IgD-negative memory B cell (primary cell): Measurements from ENCODE around the gene TCERG1L. TPM values are rescaled to one million over a fixed set of nuclear protein-coding genes. Genes with fewer than 3 reads are reported as not detected.

Source experiments
- H3K27ac Mint-ChIP-seq, 3 donors: one replicate each; pipeline ENCODE4 v1.8.0; 2020 to 2022; ENCODE audit warnings: mild to moderate bottlenecking in 3 of 3, mixed read lengths in 3 of 3, moderate library complexity in 1 of 3
- H3K27me3 Mint-ChIP-seq: one replicate; pipeline ENCODE4 v1.8.0; 2021; ENCODE audit warnings: mixed read lengths
- H3K36me3 Mint-ChIP-seq: one replicate; pipeline ENCODE4 v1.8.0; 2020; ENCODE audit warnings: mild to moderate bottlenecking, mixed read lengths
- H3K4me1 Mint-ChIP-seq, 3 donors: one replicate each; pipeline ENCODE4 v1.8.0; 2020 to 2022; ENCODE audit warnings: mixed read lengths in 3 of 3, mild to moderate bottlenecking in 1 of 3
- H3K4me3 Mint-ChIP-seq, 4 donors: one replicate each; pipeline ENCODE4 v1.8.0; 2020 to 2022; ENCODE audit warnings: mild to moderate bottlenecking in 4 of 4, mixed read lengths in 4 of 4, moderate library complexity in 3 of 4
- H3K9me3 Mint-ChIP-seq, 3 donors: one replicate each; pipeline ENCODE4 v1.8.0; 2020 to 2021; ENCODE audit warnings: mixed read lengths in 3 of 3, mild to moderate bottlenecking in 1 of 3
- polyA plus RNA-seq: library from polyadenylated mRNA; unstranded; fragments of 300-500 nt; fragmentation: Illumina TruSeq; gene quantifications from one replicate; pipeline ENCODE4 v1.2.3, GENCODE V29; 2021

Gene TCERG1L
- polyA plus RNA-seq, 1 donor from 2014 or later: not detected

GRCh38 chr10:131135716-131136115 is 175.8 kb downstream of the TCERG1L start:
- Mint-ChIP-seq H3K9me3 (peaks cover 0 to 3% (median 2%) of the 10 kb centered on the region in 3 donors), H3K36me3 (peaks cover 3% of the 10 kb centered on the region), H3K27ac (no peak overlapping the region), H3K4me3 (no peak overlapping the region), H3K27me3 (no peaks in the 10 kb centered on the region), H3K4me1 (no peaks in the 10 kb centered on the region)

- Mint-ChIP-seq H3K4me3 (no peak overlapping the region), H3K27me3 (no peaks in the 10 kb centered on the region), H3K36me3 (peaks cover 3% of the 10 kb centered on the region), H3K4me1 (no peaks in the 10 kb centered on the region), H3K9me3 (peaks cover 0 to 3% (median 2%) of the 10 kb centered on the region in 3 donors), H3K27ac (no peak overlapping the region)
Measured at GRCh38 chr10:131134651-131135050, 176.9 kb downstream of the TCERG1L start.

- Mint-ChIP-seq H3K27ac (no peak overlapping the region), H3K36me3 (peaks cover 4% of the 10 kb centered on the region), H3K4me3 (no peak overlapping the region), H3K27me3 (no peaks in the 10 kb centered on the region), H3K4me1 (no peaks in the 10 kb centered on the region), H3K9me3 (peaks cover 0 to 3% (median 2%) of the 10 kb centered on the region in 3 donors)
Measured at GRCh38 chr10:131134001-131134576, 177.4 kb downstream of the TCERG1L start.

GRCh38 chr10:131132681-131133080 is 178.8 kb downstream of the TCERG1L start:
- H3K27ac Mint-ChIP-seq: no peak overlapping the region
- no peaks in the 10 kb centered on the region for H3K4me1 Mint-ChIP-seq
- no peak overlapping the region for H3K4me3 Mint-ChIP-seq
- no peaks in the 10 kb centered on the region for H3K27me3 Mint-ChIP-seq
- H3K9me3 Mint-ChIP-seq: peaks cover 0 to 4% (median 1%) of the 10 kb centered on the region in 3 donors
- H3K36me3 Mint-ChIP-seq: peaks cover 4% of the 10 kb centered on the region

GRCh38 chr10:131131726-131132591 is 179.6 kb downstream of the TCERG1L start:
- peaks cover 0 to 4% (median 1%) of the 10 kb centered on the region in 3 donors for H3K9me3 Mint-ChIP-seq
- H3K27me3 Mint-ChIP-seq: no peaks in the 10 kb centered on the region
- H3K4me1 Mint-ChIP-seq: no peaks in the 10 kb centered on the region
- H3K4me3 Mint-ChIP-seq: no peak overlapping the region
- peaks cover 4% of the 10 kb centered on the region for H3K36me3 Mint-ChIP-seq
- H3K27ac Mint-ChIP-seq: no peak overlapping the region

GRCh38 chr10:131130025-131130424 is 181.5 kb downstream of the TCERG1L start:
- Mint-ChIP-seq H3K9me3 (peaks cover 0 to 6% (median 1%) of the 10 kb centered on the region in 3 donors), H3K27ac (no peak overlapping the region), H3K4me3 (no peak overlapping the region), H3K4me1 (no peaks in the 10 kb centered on the region), H3K36me3 (peaks cover 4% of the 10 kb centered on the region), H3K27me3 (no peaks in the 10 kb centered on the region)

GRCh38 chr10:131129544-131129943 is 182.0 kb downstream of the TCERG1L start:
- Mint-ChIP-seq H3K36me3 (peaks cover 1% of the 10 kb centered on the region), H3K4me3 (no peak overlapping the region), H3K27me3 (no peaks in the 10 kb centered on the region), H3K9me3 (peaks cover 0 to 8% (median 2%) of the 10 kb centered on the region in 3 donors), H3K4me1 (no peaks in the 10 kb centered on the region), H3K27ac (no peak overlapping the region)

- H3K4me1 Mint-ChIP-seq: no peaks in the 10 kb centered on the region
- H3K27ac Mint-ChIP-seq: no peak overlapping the region
- no peak overlapping the region for H3K4me3 Mint-ChIP-seq
- H3K36me3 Mint-ChIP-seq: peaks cover 1% of the 10 kb centered on the region
- H3K9me3 Mint-ChIP-seq: peaks cover 0 to 9% (median 4%) of the 10 kb centered on the region in 3 donors
- H3K27me3 Mint-ChIP-seq: no peaks in the 10 kb centered on the region
Measured at GRCh38 chr10:131128731-131129130, 182.8 kb downstream of the TCERG1L start.

- no peak overlapping the region for H3K27ac Mint-ChIP-seq
- H3K4me3 Mint-ChIP-seq: no peak overlapping the region
- H3K36me3 Mint-ChIP-seq: peaks cover 1% of the 10 kb centered on the region
- H3K4me1 Mint-ChIP-seq: no peaks in the 10 kb centered on the region
- H3K27me3 Mint-ChIP-seq: no peaks in the 10 kb centered on the region
- H3K9me3 Mint-ChIP-seq: peaks cover 0 to 10% (median 3%) of the 10 kb centered on the region in 3 donors
Measured at GRCh38 chr10:131127610-131128009, 183.9 kb downstream of the TCERG1L start.

- H3K36me3 Mint-ChIP-seq: peaks cover 1% of the 10 kb centered on the region
- H3K4me3 Mint-ChIP-seq: no peak overlapping the region
- H3K27me3 Mint-ChIP-seq: no peaks in the 10 kb centered on the region
- H3K27ac Mint-ChIP-seq: no peak overlapping the region
- H3K4me1 Mint-ChIP-seq: no peaks in the 10 kb centered on the region
- peaks cover 0 to 12% (median 3%) of the 10 kb centered on the region in 3 donors for H3K9me3 Mint-ChIP-seq
Measured at GRCh38 chr10:131127138-131127589, 184.4 kb downstream of the TCERG1L start.

GRCh38 chr10:131126321-131127137 is 185.0 kb downstream of the TCERG1L start:
- H3K4me1 Mint-ChIP-seq: no peaks in the 10 kb centered on the region
- H3K27ac Mint-ChIP-seq: no peak overlapping the region
- H3K36me3 Mint-ChIP-seq: peaks cover 1% of the 10 kb centered on the region
- no peaks in the 10 kb centered on the region for H3K27me3 Mint-ChIP-seq
- peaks cover 0 to 11% (median 3%) of the 10 kb centered on the region in 3 donors for H3K9me3 Mint-ChIP-seq
- H3K4me3 Mint-ChIP-seq: no peak overlapping the region

- Mint-ChIP-seq H3K27me3 (no peaks in the 10 kb centered on the region), H3K4me1 (no peaks in the 10 kb centered on the region), H3K4me3 (no peak overlapping the region), H3K27ac (no peak overlapping the region), H3K9me3 (peaks cover 0 to 11% (median 3%) of the 10 kb centered on the region in 3 donors), H3K36me3 (peaks cover 1% of the 10 kb centered on the region)
Measured at GRCh38 chr10:131125511-131126225, 185.9 kb downstream of the TCERG1L start.

GRCh38 chr10:131124945-131125344 is 186.6 kb downstream of the TCERG1L start:
- peak overlapping the region in 1 of 3 donors; percentile 26 for H3K27ac Mint-ChIP-seq
- peaks cover 1% of the 10 kb centered on the region for H3K36me3 Mint-ChIP-seq
- H3K27me3 Mint-ChIP-seq: no peaks in the 10 kb centered on the region
- peaks cover 0 to 11% (median 4%) of the 10 kb centered on the region in 3 donors for H3K9me3 Mint-ChIP-seq
- no peaks in the 10 kb centered on the region for H3K4me1 Mint-ChIP-seq
- H3K4me3 Mint-ChIP-seq: no peak overlapping the region

GRCh38 chr10:131123496-131123895 is 188.0 kb downstream of the TCERG1L start:
- Mint-ChIP-seq H3K9me3 (peaks cover 0 to 11% (median 4%) of the 10 kb centered on the region in 3 donors), H3K27me3 (no peaks in the 10 kb centered on the region), H3K27ac (no peak overlapping the region), H3K4me1 (no peaks in the 10 kb centered on the region), H3K4me3 (no peak overlapping the region), H3K36me3 (no peaks in the 10 kb centered on the region)
